ENCODE measurements around the gene CABCOCO1.

DNA sequence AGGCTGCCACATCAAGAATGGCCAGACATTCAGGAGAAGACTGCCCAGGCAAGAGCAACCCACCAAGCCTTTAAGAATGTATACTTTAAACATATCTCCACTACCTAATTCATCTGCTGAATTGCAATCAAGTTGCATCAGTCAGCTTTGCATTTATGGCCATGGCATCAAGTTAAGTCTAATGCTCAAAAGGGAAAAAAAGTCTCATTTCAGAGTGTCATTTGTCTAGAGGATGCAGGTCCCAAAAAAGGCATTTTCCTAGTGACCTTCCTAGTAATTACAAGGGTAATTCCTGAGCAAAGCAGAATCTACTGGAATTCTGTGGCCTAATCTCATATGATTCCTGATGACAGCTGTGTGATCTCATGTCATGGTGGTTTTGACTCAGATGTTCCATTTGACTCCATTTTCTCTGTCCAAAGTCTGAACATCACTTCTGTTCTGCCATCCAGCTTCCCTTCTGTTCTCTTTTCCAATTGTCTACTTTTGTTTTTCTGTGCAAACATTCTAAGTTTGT is 7.3 kb upstream of the CABCOCO1 start:
- TF ChIP-seq, protein P1, sequence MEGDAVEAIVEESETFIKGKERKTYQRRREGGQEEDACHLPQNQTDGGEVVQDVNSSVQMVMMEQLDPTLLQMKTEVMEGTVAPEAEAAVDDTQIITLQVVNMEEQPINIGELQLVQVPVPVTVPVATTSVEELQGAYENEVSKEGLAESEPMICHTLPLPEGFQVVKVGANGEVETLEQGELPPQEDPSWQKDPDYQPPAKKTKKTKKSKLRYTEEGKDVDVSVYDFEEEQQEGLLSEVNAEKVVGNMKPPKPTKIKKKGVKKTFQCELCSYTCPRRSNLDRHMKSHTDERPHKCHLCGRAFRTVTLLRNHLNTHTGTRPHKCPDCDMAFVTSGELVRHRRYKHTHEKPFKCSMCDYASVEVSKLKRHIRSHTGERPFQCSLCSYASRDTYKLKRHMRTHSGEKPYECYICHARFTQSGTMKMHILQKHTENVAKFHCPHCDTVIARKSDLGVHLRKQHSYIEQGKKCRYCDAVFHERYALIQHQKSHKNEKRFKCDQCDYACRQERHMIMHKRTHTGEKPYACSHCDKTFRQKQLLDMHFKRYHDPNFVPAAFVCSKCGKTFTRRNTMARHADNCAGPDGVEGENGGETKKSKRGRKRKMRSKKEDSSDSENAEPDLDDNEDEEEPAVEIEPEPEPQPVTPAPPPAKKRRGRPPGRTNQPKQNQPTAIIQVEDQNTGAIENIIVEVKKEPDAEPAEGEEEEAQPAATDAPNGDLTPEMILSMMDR (IDR thresholded peaks at IDR 0.05 in 2 of 3, conservative IDR thresholded peaks at IDR 0.05 in 1 of 3; ENCODE audit: insufficient read depth in 2 of 3, low read depth in 1 of 3, low read length in 3 of 3) = no peak
- TF ChIP-seq ZNF274 (IDR thresholded peaks at IDR 0.05; ENCODE audit: borderline replicate concordance, low read depth, low read length) (no peak), SRSF7 (optimal IDR thresholded peaks at IDR 0.05; ENCODE audit: low read depth, low read length) (no peak), RCOR1 (IDR thresholded peaks at IDR 0.05; ENCODE audit: borderline replicate concordance in 1 of 2, low read depth in 2 of 2, low read length in 2 of 2) (no peak), NR1H2 (CRISPR knock-in tag; IDR thresholded peaks at IDR 0.05) (no peak)
- TF ChIP-seq, protein P2, sequence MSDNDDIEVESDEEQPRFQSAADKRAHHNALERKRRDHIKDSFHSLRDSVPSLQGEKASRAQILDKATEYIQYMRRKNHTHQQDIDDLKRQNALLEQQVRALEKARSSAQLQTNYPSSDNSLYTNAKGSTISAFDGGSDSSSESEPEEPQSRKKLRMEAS (CRISPR knock-in tag; IDR thresholded peaks at IDR 0.05) = no peak
- TF ChIP-seq, protein P3, sequence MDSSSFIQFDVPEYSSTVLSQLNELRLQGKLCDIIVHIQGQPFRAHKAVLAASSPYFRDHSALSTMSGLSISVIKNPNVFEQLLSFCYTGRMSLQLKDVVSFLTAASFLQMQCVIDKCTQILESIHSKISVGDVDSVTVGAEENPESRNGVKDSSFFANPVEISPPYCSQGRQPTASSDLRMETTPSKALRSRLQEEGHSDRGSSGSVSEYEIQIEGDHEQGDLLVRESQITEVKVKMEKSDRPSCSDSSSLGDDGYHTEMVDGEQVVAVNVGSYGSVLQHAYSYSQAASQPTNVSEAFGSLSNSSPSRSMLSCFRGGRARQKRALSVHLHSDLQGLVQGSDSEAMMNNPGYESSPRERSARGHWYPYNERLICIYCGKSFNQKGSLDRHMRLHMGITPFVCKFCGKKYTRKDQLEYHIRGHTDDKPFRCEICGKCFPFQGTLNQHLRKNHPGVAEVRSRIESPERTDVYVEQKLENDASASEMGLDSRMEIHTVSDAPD (CRISPR knock-in tag; IDR thresholded peaks at IDR 0.05) = no peak

All from K562 (cell line).